GM19397 (cell line): ENCODE results near the gene SLC26A3.

Experiments used
- ATAC-seq: cut with Tn5 transposase; IDR thresholded peaks from one replicate; pipeline ENCODE4 v1.9.1; 2021; ENCODE audit warnings: mild to moderate bottlenecking, moderate library complexity; ENCODE audit not compliant: unreplicated experiment

The SLC26A3 gene

DNA sequence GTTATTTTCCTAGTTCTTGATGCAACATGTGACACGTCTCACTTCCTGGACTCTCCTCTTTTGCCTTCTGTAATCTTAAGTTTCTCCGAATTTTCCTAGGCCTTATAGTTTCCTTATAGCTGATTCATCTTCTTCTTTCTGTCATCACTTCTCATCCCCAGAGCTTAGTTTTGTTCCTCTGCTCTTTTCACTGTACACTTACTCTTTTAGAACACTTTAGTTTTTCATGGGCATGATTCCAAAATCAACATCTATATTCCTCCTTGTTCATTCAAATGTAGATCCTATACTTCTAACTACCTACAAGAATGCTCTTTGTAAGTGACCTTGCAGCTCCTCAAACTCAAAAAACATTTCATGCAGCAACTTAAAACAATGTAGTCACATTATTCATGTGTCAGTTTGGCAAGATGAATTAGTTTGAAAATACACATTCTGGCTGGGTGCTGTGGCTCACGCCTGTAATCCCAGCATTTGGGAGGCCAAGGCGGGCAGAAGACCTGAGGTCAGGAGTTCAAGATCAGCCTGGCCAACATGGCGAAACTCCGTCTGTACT, 13.1 kb upstream of the SLC26A3 start:
- ATAC-seq: no peak

DNA sequence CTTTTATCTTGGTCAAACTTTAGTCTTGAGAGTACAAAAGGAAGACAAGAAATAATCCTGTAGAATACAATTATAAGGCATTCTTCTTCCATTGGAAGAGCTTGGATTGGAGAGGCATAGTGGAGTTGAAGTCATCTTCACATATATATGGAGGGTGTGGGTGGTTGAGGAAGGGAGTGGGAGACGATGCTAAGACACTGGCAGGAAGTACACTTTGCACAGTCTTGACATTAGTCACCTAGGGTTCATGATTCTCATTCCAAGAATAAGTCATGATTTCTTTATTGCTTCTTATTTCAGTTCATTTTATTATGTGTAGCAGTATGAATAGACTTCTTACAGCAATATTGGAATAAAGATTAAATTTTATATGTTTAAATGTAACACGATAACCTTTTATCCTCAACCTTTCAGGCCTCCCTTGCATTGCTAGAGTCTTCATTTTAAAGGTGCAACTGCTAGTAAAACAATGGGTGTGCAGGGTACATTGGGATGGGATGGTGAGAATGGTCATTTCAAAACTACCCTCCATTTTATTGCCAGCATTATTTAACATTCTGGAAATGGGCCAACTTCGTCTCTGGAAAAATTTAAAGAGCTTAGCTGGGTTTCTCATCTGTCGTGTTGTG, 12.3 kb upstream of the SLC26A3 start:
- no peak for ATAC-seq

DNA sequence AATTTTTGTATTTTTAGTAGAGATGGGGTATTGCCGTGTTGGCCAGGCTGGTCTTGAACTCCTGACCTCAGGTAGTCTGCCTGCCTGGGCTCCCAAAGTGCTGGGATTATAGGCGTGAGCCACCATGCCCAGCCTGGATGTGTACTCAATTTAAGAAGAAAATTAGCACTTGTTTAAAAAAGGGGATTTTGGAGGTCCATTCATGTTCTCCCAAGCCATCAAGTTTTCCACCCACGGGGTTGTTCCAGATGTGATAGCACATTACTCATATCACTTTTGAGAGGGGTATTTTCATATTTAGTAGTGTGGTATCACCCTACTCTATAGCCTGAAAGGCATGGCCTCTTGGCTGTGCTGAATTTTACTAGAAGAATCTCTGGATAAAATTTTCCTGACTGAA, 10.5 kb upstream of the SLC26A3 start:
- no peak for ATAC-seq

DNA sequence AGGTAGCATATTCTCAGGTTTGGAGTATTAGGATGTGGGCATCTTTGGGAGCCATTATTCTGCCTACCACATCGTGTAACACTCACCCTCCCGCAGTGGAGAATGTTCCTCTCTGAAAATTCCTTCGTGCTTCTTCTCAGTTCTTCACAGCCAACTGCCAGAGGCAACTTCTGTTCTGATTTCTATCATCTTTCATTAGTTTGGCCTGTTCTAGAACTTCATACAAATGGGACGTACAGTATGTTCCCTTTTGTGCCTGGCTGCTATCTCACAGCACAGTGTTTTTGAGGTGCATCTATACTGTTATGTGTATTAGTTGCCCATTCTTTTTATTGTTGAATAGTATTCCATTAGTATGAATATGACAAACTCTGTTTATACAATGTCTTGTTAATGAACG, 8.9 kb upstream of the SLC26A3 start:
- ATAC-seq: no peak

DNA sequence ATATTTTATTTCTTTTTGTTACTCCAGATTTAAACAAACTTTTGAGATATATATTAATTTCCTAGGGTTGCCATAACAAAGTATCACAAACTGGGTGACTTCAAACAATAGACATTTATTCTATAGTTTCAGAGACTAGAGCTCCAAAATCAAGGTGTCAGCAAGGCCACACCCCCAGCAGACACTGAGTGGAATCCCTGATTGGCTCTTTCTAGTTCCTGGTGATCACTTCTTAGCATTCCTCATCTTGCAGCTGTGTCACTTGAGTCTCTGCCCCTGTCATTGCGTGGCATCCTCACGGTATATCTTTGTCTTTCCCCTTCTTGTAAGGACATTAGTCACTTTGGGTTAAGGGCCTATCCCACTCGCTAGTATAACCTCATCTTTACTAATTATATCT, 7.6 kb upstream of the SLC26A3 start:
- no peak for ATAC-seq

DNA sequence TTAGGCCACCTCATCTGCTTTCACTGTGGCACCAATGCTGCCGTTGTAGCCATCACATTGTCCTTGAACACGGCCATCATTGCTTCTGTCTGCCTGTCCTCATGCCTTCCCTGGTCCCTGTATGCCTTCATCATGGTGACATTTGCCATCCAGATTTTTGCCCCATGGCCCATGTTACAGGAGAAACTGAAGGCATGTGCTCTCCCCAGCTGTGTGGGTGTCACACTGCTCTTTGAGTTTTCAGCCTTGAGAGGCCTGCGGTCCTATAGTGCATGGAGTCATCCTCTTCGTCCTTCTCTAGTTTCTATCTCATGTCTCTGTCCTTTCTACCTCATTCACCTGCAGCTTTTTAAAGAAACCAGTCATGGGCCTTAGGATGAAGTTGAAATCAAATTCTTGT, 6.2 kb upstream of the SLC26A3 start:
- ATAC-seq: no peak

DNA sequence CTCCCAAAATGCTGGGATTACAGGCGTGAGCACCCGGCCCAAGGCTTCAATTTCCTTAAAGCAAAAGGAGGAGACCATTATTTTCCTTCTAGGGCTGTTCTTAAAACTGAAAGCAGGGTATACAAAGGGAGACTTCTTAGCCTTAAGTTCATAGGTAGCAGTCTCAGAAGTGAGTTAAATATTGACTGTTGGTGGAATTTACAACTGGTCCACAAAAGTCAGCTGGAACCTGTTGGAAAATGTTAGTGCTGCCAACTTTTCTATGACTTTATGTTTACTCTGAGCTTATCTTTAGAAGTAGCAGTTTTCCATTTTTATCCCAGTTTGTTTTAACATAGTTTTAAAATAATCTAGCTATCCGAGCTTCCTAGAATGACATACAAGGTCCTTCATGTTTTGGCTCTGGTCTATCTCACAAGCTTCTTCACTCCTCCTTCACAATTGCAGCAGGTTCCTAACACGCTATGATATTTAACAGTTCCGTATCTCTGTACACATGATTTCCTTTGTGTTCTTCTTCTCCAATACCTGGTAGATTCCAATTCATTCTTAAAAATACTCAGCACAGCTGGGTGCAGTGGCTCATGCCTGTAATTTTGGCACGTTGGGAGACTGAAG, 3.3 kb downstream of the SLC26A3 start:
- ATAC-seq: no peak

DNA sequence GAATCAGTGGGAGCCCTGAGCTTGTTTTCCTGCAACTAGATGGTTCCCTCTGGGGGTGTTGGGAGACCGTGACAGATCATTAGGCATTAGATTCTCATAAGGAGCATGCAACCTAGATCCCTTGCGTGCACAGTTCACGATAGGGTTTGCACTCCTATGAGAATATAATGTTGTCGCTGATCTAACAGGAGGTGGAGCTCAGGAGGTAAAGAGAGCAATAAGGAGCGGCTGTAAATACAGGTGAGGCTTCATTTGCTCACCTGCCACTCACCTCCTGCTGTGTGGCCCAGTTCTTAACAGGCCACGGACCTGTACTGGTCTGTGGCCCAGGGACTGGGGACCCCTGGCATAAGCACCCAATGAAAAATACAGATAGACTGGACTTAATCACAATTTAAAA, 10.7 kb downstream of the SLC26A3 start:
- ATAC-seq: no peak

DNA sequence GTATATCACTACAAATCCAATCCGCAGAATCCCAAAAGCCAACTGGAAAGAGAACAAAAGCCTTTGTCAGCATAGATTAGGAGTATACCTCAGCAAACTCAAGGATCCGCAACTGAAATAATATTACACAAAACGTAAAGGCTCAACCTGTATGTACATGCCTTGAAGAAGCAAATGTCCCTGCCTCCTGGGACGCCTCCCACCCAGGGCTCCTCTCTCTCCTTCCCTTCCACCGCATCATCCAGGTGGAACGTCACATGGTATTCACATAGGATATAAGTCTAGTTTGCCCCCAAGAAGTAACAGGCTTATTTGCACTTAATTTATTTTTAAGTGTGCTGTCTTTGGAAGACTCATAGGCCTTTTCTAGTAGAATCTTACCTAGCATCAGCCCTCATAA, 13.4 kb downstream of the SLC26A3 start:
- no peak for ATAC-seq

DNA sequence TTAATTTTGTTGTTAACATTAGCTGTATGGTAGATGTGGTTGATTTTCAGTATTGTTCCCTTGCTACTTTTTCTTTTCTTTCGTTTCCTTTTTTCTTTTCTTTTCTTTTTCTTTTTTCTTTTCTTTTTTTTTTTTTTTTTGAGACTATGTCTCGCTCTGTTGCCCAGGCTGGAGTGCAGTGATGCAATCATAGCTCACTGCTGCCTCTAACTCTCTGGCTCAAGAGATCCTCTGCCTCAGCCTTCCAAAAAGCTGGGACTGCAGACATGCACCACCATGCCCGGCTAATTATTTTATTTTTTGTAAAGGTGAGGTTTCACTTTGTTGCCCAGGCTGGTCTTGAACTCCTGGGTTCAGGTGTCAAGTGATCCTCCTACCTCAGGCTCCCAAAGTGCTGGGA, 14.4 kb downstream of the SLC26A3 start:
- ATAC-seq: no peak

DNA sequence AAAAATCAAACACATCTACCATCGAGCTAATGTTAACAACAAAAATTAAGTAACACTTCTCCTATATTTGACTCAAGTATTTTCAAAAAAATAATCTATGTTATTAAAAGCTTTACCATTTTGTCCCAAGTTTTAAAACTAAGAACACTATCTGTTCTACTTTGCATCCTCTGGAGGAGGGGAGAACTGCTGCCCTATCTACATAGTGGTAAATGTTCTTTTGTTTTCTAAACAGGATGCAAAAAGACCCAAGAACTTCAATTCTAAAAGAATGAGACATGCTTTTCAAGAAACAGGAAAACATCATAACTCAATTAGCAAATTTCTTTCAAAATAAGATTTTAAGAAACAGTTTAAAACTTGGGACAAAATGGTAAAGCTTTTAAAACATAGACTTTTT, 14.8 kb downstream of the SLC26A3 start:
- ATAC-seq: no peak

DNA sequence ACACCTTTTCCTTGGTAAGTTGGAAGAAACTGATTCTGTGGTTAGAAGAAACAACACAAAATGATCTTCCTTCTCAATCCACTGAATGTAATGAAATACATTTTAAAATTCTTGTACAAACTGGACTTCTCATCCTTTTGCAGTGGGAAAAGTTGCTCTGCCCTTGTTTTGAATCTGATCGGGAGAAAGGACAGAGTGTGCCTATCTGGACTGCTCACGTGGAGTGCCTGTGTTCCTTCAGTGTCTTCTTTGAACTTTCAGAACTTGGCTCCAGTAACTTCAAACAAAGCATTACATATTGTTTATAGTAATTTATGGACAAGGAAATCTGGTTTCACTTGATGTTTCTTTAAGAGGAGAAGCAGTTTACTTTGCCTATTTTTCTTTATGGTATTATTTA, 17.1 kb downstream of the SLC26A3 start:
- no peak for ATAC-seq

DNA sequence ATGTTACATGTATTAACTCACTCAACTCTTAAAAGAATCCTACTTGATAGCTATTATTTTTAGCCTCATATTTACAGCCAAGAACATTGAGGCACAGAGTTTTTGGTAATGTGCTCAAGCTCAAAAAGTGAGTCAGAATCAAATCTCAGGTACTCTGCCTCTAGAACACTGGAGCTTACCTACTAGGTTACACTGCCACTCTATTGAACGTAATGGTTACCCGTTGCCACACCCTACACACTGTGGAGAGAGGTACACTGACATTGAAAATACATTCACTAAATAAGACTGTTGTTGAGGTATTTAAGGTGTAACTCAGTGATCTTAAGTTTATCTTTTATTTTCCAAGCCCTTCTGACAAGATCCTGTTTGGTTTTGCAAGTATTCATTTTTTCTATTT, 17.9 kb downstream of the SLC26A3 start:
- ATAC-seq: no peak

DNA sequence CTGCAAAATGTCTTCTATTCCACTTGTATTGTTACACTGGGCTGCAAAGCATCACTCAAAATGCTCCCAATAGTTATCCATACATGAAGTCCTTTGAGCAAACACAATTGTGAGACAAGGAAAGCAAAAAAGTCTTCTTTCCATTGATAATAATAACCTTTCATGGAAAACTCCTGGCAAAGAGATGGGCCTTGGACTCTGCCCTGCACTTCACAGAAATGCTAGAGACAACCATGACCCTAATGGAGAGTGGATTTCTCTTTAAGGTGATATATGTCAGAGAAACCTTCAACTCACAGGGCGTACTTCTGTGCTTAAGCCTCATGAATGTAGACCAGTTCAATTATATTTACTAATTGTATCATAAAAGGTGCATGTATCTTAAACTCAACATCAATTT, 19.4 kb downstream of the SLC26A3 start:
- no peak for ATAC-seq

DNA sequence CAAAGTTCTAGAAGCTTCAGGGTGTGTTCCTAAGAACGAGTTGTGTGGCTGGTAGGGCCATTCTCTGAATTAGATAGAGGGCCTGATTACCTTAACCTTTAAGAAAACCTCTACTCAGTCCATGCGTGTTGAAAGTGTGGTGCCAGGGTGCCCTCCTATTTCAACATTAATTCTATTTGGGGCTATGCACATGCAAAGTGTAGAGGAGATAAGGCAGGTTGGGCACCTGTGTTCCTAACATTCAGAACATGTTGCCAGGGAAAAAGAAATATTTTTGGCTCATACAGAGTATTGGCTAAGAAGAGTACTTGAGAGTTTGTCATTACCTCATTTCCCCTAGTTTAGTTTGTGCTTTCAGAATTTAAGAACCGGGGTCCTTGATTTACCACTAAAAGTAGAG, 20.6 kb downstream of the SLC26A3 start:
- ATAC-seq: no peak

DNA sequence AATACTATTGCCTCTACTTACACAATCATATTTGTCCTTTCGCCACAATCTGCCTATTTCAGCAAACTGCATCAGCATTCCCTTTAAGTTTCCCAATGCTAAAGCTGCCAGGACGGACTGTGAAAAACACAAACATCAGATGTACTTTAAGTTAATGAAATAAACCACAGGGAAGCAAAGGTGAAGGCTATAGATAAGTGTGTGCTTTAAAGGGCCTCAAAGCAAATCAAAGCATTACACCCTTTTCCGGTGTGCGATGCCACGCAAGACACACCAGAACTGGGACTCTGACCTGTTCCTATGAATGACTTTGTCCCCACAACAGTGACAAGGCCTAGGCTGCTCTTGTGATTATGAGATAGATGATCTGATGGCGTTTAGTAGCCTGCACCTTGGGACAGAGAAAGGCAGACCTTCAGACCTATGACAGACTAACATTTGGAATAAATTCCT, 23.4 kb downstream of the SLC26A3 start:
- ATAC-seq: no peak

DNA sequence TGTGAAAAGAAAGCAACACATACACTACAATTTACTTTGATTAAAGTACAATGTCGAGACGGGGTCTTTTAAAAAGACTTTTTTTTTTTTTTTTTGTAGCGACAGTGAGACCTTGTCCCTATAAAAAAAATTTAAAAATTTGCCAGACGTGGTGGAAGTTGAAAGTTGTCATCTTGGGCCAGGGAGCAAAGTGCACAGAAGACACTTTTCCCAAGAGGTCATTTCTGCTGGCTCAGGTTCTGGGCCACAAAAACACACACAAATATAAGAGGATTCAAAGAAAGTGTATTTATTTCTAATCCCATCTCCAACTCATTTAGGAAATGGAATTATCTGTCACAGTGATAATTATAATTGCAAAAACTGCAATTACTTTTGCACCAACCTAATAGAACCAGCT, 24.7 kb downstream of the SLC26A3 start:
- no peak for ATAC-seq

DNA sequence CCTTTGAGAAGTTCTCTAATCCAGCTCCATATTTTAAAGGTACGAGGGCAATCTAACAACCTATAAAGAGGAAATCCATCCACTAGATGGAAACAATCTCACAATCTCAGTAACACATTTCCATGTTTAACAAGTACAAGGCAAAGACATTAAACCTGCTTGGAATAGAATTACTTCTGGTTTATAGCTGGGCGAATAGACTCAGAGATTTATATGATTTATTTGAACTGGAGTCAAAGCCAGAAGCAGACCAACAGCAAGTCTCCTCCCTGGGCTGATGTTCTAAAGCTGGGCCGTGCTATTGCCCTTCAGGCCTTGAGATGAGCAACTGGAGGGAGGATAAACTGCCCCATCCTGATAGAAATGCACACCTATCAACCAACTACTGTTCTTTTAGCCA, 25.3 kb downstream of the SLC26A3 start:
- ATAC-seq: no peak

DNA sequence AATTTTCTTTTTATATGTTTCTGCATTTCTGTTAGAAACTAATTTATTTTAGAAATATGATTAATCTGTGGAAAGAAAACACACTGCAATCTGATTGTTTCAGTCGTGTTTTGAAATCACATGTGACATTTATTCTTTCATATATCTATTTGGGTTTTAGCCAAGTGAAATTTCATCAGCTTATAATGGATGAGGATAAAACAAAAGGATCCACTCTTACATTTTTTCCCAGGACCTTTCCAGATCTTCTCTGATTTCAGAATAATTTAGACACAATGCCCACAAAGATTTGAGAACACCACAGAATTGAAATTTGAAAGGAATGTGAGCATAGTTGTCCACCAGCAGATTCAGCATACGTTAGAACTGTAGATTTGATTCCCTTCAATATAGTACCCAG, 30.0 kb downstream of the SLC26A3 start:
- ATAC-seq: no peak

DNA sequence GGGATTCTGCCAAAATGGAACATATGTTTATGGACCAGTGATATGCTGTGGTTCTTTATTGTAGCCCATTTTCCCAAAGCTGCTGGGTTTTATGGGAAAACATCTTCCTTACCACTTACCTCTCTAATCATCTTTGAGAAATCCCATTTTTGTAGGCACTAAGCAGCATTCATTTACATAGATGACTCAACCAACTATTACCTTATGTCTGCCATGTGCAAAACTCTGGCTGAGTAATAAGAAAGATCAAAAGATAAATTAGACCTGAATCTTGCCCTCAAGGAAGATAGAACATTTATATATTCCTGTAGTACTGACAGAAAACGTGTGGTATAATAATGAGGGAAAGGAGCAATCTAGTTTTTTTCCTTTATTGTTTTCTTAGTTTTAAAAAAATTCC, 34.8 kb downstream of the SLC26A3 start:
- no peak for ATAC-seq

DNA sequence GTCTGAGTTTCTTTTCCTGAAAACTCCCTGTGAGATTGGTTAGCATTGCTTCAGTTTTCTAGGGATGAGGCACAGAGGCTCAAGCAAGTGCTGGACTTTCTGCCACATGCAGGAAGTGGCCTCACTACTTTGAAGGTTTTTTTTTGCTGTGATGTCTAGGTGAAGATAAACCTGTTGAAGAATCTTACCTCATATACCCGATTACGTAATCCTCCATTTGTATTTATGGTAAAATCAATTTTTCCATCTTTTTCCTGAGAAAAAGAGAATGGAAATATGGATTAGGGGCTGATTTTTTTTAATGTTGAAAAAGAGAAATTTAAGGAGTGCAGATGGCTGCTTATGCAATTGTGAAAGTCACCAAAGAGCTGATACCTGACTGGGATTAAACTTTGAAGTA, 35.6 kb downstream of the SLC26A3 start:
- ATAC-seq: no peak

DNA sequence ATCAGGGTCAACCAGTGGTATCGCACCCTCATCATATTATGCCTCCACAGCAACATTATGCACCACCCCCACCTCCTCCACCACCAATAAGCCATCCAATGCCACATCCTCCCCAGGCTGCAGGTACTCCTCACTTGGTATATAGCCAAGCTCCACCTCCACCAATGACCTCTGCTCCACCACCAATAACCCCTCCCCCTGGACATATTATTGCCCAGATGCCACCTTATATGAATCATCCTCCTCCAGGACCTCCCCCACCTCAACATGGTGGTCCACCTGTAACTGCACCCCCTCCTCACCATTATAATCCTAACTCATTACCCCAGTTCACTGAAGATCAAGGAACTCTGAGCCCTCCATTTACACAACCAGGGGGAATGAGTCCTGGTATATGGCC, 44.4 kb downstream of the SLC26A3 start:
- no peak for ATAC-seq

DNA sequence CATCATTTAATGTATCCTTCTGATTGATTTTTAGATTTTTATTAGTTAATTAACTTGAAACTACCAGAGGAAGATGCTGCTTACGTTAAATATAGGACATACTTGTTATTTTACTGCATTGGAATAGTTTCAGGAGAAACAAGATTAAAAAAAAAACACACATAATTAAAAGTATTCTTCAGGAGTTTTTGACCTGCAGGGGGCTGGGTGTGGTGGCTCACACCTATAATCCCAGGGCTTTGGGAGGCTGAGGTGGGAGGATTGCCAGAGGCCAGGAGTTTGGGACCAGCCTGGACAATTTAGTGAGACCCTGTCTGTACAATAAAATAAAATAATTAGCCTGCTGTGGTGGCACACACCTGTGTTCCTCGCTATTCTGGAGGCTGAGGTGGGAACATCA, 48.4 kb downstream of the SLC26A3 start:
- ATAC-seq: no peak
